Fibroblast of lung (primary cell): Measurements from ENCODE around the gene TMEM94. TPM values are rescaled to one million over a fixed set of nuclear protein-coding genes. Genes with fewer than 3 reads are reported as not detected.

ENCODE experiments used
- DNase-seq, 2 donors: peaks; one replicate each; pipeline versions ENCODE4 v3.0.0 to v3.0.0-alpha.2; 2010; ENCODE audit warnings: low read depth in 2 of 2
- H2AFZ ChIP-seq: 2 replicates; pipeline ENCODE4 v1.5.1; 2012; ENCODE audit warnings: low read length, control low read depth, inconsistent platforms
- H3K27ac ChIP-seq: 2 replicates; pipeline ENCODE4 v1.5.1; 2011; ENCODE audit warnings: low read length, control low read depth; ENCODE audit not compliant: insufficient read depth
- H3K27me3 ChIP-seq: 2 replicates; pipeline ENCODE4 v1.5.1; 2011; ENCODE audit warnings: mild to moderate bottlenecking, low read length; ENCODE audit not compliant: control insufficient read depth, insufficient read depth
- H3K36me3 ChIP-seq: 2 replicates; pipeline ENCODE4 v1.5.1; 2011; ENCODE audit warnings: low read length; ENCODE audit not compliant: control insufficient read depth, insufficient read depth
- H3K4me1 ChIP-seq: 2 replicates; pipeline ENCODE4 v1.5.1; 2011; ENCODE audit warnings: low read length; ENCODE audit not compliant: control insufficient read depth, insufficient read depth; ENCODE audit errors: extremely low read depth
- H3K4me2 ChIP-seq: 2 replicates; pipeline ENCODE4 v1.5.1; 2011; ENCODE audit warnings: low read length, control low read depth; ENCODE audit not compliant: insufficient read depth; ENCODE audit errors: extremely low read depth
- H3K4me3 ChIP-seq, 4 experiments: fragments of 200-600 bp in 1 of 4; sonication (generic) in 1 of 4; replicated peaks in 1 of 4; 2 replicates each; pipeline ENCODE4 v1.5.1; 2011 to 2016; ENCODE audit warnings: low read length in 4 of 4, low read depth in 3 of 4, mild to moderate bottlenecking in 3 of 4, control low read depth in 2 of 4, inconsistent platforms in 1 of 4, mixed read lengths in 1 of 4; ENCODE audit not compliant: insufficient read depth in 1 of 4; ENCODE audit errors: control extremely low read depth in 1 of 4
- H3K79me2 ChIP-seq: 2 replicates; pipeline ENCODE4 v1.5.1; 2012; ENCODE audit warnings: mild to moderate bottlenecking, low read length, inconsistent platforms; ENCODE audit not compliant: control insufficient read depth, insufficient read depth
- H3K9ac ChIP-seq: 2 replicates; pipeline ENCODE4 v1.5.1; 2011; ENCODE audit warnings: mild to moderate bottlenecking, low read length, control low read depth; ENCODE audit not compliant: insufficient read depth
- H3K9me3 ChIP-seq: 2 replicates; pipeline ENCODE4 v1.5.1; 2012; ENCODE audit warnings: low read depth, low read length; ENCODE audit not compliant: control insufficient read depth, insufficient read depth
- H4K20me1 ChIP-seq: 2 replicates; pipeline ENCODE4 v1.5.1; 2011; ENCODE audit warnings: low read length; ENCODE audit not compliant: control insufficient read depth, insufficient read depth; ENCODE audit errors: extremely low read depth
- EZH2 ChIP-seq: IDR thresholded peaks from 2 replicates; pipeline ENCODE4 v1.5.1; 2012; ENCODE audit warnings: low read length, control low read depth, mild to moderate bottlenecking; ENCODE audit errors: missing control alignments
- polyA plus RNA-seq, 2 donors: library from polyadenylated mRNA; depleted of rRNA in 1 of 2; stranded (reverse) in 1 of 2; unstranded in 1 of 2; fragments of >200 nt; gene quantifications; 2 replicates each; pipeline ENCODE4 v1.2.1, GENCODE V29; 2011 to 2012; ENCODE audit warnings: missing spikeins in 1 of 2
- total RNA-seq: library from RNA; depleted of rRNA; stranded (reverse); fragments of >200 nt; gene quantifications from 2 replicates; pipeline ENCODE4 v1.2.1, GENCODE V29; 2014
- TF ChIP-seq, protein P1 (sequence below), 2 donors: IDR thresholded peaks in 1 of 2; conservative IDR thresholded peaks in 1 of 2; 1 replicate in 1 of 2; 2 replicates in 1 of 2; pipeline ENCODE4 v1.5.1; 2011 to 2012; ENCODE audit warnings: low read length in 2 of 2, control low read depth in 1 of 2, inconsistent platforms in 1 of 2, low read depth in 1 of 2, mild to moderate bottlenecking in 1 of 2

The TMEM94 gene
- total and polyA plus RNA-seq, 2 donors (not counting 1 experiment from before 2014, with no cell fraction given), result 18.3 to 35.0 TPM

GRCh38 chr17:75493476-75494129 is 37.2 kb downstream of the TMEM94 start:
- no peak overlapping the region for H3K27ac ChIP-seq
- no peaks in the 10 kb centered on the region for H3K4me1 ChIP-seq
- no peaks in the 10 kb centered on the region for H3K27me3 ChIP-seq
- no peaks in the 10 kb centered on the region for H4K20me1 ChIP-seq
- no peaks in the 10 kb centered on the region for H3K79me2 ChIP-seq
- no peak overlapping the region for H3K4me2 ChIP-seq
- no peak overlapping the region for H3K9ac ChIP-seq
- no peak overlapping the region for H2AFZ ChIP-seq
- TF ChIP-seq, protein P1, sequence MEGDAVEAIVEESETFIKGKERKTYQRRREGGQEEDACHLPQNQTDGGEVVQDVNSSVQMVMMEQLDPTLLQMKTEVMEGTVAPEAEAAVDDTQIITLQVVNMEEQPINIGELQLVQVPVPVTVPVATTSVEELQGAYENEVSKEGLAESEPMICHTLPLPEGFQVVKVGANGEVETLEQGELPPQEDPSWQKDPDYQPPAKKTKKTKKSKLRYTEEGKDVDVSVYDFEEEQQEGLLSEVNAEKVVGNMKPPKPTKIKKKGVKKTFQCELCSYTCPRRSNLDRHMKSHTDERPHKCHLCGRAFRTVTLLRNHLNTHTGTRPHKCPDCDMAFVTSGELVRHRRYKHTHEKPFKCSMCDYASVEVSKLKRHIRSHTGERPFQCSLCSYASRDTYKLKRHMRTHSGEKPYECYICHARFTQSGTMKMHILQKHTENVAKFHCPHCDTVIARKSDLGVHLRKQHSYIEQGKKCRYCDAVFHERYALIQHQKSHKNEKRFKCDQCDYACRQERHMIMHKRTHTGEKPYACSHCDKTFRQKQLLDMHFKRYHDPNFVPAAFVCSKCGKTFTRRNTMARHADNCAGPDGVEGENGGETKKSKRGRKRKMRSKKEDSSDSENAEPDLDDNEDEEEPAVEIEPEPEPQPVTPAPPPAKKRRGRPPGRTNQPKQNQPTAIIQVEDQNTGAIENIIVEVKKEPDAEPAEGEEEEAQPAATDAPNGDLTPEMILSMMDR (conservative IDR thresholded peaks at IDR 0.05 in 1 of 2, IDR thresholded peaks at IDR 0.05 in 1 of 2; ENCODE audit: low read depth in 1 of 2, low read length in 2 of 2), result no peak
- no peak for TF ChIP-seq EZH2
- no peak overlapping the region for H3K4me3 ChIP-seq
- DNase-seq, result no peak
- peaks cover 16% of the 10 kb centered on the region for H3K36me3 ChIP-seq
- no peaks in the 10 kb centered on the region for H3K9me3 ChIP-seq

GRCh38 chr17:75494326-75494877 is 38.0 kb downstream of the TMEM94 start:
- Histone ChIP-seq H3K27me3 (no peaks in the 10 kb centered on the region), H3K4me2 (no peak overlapping the region), H3K9me3 (no peaks in the 10 kb centered on the region), H3K9ac (no peak overlapping the region), H3K4me1 (no peaks in the 10 kb centered on the region), H4K20me1 (no peaks in the 10 kb centered on the region), H3K4me3 (no peak overlapping the region), H3K36me3 (peaks cover 19% of the 10 kb centered on the region), H3K27ac (no peak overlapping the region), H3K79me2 (no peaks in the 10 kb centered on the region), H2AFZ (no peak overlapping the region)
- TF ChIP-seq, protein P1 (conservative IDR thresholded peaks at IDR 0.05 in 1 of 2, IDR thresholded peaks at IDR 0.05 in 1 of 2; ENCODE audit: low read depth in 1 of 2, low read length in 2 of 2), result no peak
- no peak for TF ChIP-seq EZH2
- no peak for DNase-seq

- H2AFZ ChIP-seq, result no peak overlapping the region
Measured at GRCh38 chr17:75496005-75496404, 39.6 kb downstream of the TMEM94 start.

More at GRCh38 chr17:75496005-75496404, 39.6 kb downstream of the TMEM94 start:
- no peak overlapping the region for H3K4me3 ChIP-seq
- no peak overlapping the region for H3K4me2 ChIP-seq
- no peaks in the 10 kb centered on the region for H3K4me1 ChIP-seq
- TF ChIP-seq, protein P1 (conservative IDR thresholded peaks at IDR 0.05 in 1 of 2, IDR thresholded peaks at IDR 0.05 in 1 of 2; ENCODE audit: low read depth in 1 of 2, low read length in 2 of 2), result no peak
- TF ChIP-seq EZH2, result no peak
- no peaks in the 10 kb centered on the region for H4K20me1 ChIP-seq
- H3K36me3 ChIP-seq, result peaks cover 21% of the 10 kb centered on the region
- no peak overlapping the region for H3K9ac ChIP-seq
- no peak overlapping the region for H3K27ac ChIP-seq
- H3K79me2 ChIP-seq, result no peaks in the 10 kb centered on the region
- no peaks in the 10 kb centered on the region for H3K27me3 ChIP-seq
- no peak for DNase-seq
- H3K9me3 ChIP-seq, result no peaks in the 10 kb centered on the region
